ENCODE data around the gene GGACT. TPM values are rescaled to one million over a fixed set of nuclear protein-coding genes. Genes with fewer than 3 reads are reported as not detected.

Gene GGACT
- polyA plus RNA-seq, 4 donors: 4.1 to 13.1 (median 4.8) TPM

DNA sequence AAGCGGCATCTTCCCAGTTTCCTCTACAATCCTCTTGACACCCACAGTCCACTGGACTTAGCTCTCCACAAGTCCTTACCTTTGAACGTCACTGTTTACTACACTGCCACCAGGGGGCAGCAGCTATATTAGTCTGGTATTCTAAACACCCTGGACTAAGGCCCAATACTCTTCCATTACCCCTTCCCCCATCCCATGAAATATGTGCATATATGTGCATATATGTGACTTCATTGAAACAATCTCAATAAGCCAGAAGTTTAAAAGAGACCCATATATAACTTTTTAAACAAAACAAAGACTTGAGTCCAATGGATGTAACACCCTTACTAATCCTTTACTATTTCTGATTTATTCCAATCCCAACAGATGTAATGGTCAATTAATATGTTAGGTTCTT, 15.5 kb downstream of the GGACT start:
- no peak for FAIRE-seq

DNA sequence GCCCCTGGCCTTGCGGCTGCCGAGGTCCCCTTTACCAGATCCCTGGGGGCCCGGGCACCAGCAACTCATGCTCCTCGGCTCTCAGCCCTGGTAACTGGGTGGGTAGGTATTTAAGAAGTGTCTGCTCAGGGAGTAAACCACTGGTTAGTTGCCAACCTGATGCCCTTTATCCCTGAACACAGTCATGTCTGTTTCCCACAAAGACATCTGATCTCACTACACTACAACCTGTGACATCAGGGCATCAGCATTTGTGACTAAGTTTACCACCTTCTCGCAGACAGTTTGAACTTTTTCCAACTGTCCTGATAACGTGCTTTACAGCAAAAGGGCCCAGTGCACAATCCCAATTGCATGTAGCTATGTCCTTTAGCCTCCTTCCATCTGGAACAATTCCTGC, 22.0 kb downstream of the GGACT start:
- H3K4me1 ChIP-seq (ENCODE audit: control insufficient read depth in 3 of 3, insufficient read depth in 2 of 3, low read depth in 1 of 3, low read length in 2 of 3): peaks cover 0 to 4% (median 0%) of the 10 kb centered on the region in 3 donors
- DNase-seq (peak in 1 of 2 donors; percentile 17), FAIRE-seq (no peak)
- H3K4me3 ChIP-seq (ENCODE audit: low read depth in 1 of 3, low read length in 3 of 3): no peak overlapping the region
- no peak overlapping the region for H3K27ac ChIP-seq (ENCODE audit: low read depth in 1 of 3, low read length in 2 of 3)
- no peaks in the 10 kb centered on the region for H3K36me3 ChIP-seq (ENCODE audit: control insufficient read depth in 3 of 3, insufficient read depth in 2 of 3, low read depth in 1 of 3, low read length in 3 of 3)
- no peaks in the 10 kb centered on the region for H3K27me3 ChIP-seq (ENCODE audit: control insufficient read depth in 3 of 3, insufficient read depth in 3 of 3, low read length in 3 of 3)
- peaks cover 0 to 22% of the 10 kb centered on the region in 2 donors for H3K9me3 ChIP-seq (ENCODE audit: control insufficient read depth in 2 of 2, insufficient read depth in 1 of 2, low read depth in 1 of 2, low read length in 1 of 2)
- WGBS, 3 donors: 57 to 81% (median 80%) methylated on average over 6 of the region's 6 CpGs

More for the DNA sequence above, 15.5 kb downstream of the GGACT start:
- H3K27ac ChIP-seq (ENCODE audit: low read depth in 1 of 3, low read length in 2 of 3): no peak overlapping the region
- no peaks in the 10 kb centered on the region for H3K4me1 ChIP-seq (ENCODE audit: control insufficient read depth in 3 of 3, insufficient read depth in 2 of 3, low read depth in 1 of 3, low read length in 2 of 3)
- H3K27me3 ChIP-seq (ENCODE audit: control insufficient read depth in 3 of 3, insufficient read depth in 3 of 3, low read length in 3 of 3): no peaks in the 10 kb centered on the region
- no peak overlapping the region for H3K4me3 ChIP-seq (ENCODE audit: low read depth in 1 of 3, low read length in 3 of 3)
- peaks cover 0 to 12% of the 10 kb centered on the region in 2 donors for H3K9me3 ChIP-seq (ENCODE audit: control insufficient read depth in 2 of 2, insufficient read depth in 1 of 2, low read depth in 1 of 2, low read length in 1 of 2)
- no peaks in the 10 kb centered on the region for H3K36me3 ChIP-seq (ENCODE audit: control insufficient read depth in 3 of 3, insufficient read depth in 2 of 3, low read depth in 1 of 3, low read length in 3 of 3)
- DNase-seq: peak; percentile 76 to 83
- WGBS, 3 donors: 23 to 42% (median 42%) methylated on average over 2 of the region's 2 CpGs

DNA sequence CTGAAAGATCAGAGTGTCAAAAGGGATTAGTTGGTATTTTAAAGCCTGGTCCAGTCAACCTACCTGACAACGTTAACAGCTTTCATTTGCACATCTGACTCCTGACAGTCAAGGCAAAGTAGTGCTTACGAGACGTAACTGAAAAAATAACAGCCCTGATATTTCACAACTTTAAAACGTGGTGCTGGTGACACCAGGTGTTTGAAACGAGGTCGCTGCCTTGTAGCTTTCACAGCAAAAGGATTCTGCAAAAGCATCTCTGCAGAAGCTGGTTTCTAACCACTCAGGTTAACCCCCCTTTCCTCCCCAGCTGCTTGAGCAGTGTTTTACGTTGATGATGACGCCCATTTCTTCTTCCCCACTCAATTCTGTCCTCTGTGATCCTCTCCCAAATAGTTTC, 23.3 kb downstream of the GGACT start:
- H3K4me1 ChIP-seq (ENCODE audit: control insufficient read depth in 3 of 3, insufficient read depth in 2 of 3, low read depth in 1 of 3, low read length in 2 of 3): peaks cover 0 to 6% (median 2%) of the 10 kb centered on the region in 3 donors
- FAIRE-seq (no peak), DNase-seq (no peak)
- no peaks in the 10 kb centered on the region for H3K27me3 ChIP-seq (ENCODE audit: control insufficient read depth in 3 of 3, insufficient read depth in 3 of 3, low read length in 3 of 3)
- no peaks in the 10 kb centered on the region for H3K36me3 ChIP-seq (ENCODE audit: control insufficient read depth in 3 of 3, insufficient read depth in 2 of 3, low read depth in 1 of 3, low read length in 3 of 3)
- no peak overlapping the region for H3K4me3 ChIP-seq (ENCODE audit: low read depth in 1 of 3, low read length in 3 of 3)
- peaks cover 0 to 22% of the 10 kb centered on the region in 2 donors for H3K9me3 ChIP-seq (ENCODE audit: control insufficient read depth in 2 of 2, insufficient read depth in 1 of 2, low read depth in 1 of 2, low read length in 1 of 2)
- 58 to 68% (median 66%) methylated on average over 8 of the region's 8 CpGs for WGBS, 3 donors
- no peak overlapping the region for H3K27ac ChIP-seq (ENCODE audit: low read depth in 1 of 3, low read length in 2 of 3)

DNA sequence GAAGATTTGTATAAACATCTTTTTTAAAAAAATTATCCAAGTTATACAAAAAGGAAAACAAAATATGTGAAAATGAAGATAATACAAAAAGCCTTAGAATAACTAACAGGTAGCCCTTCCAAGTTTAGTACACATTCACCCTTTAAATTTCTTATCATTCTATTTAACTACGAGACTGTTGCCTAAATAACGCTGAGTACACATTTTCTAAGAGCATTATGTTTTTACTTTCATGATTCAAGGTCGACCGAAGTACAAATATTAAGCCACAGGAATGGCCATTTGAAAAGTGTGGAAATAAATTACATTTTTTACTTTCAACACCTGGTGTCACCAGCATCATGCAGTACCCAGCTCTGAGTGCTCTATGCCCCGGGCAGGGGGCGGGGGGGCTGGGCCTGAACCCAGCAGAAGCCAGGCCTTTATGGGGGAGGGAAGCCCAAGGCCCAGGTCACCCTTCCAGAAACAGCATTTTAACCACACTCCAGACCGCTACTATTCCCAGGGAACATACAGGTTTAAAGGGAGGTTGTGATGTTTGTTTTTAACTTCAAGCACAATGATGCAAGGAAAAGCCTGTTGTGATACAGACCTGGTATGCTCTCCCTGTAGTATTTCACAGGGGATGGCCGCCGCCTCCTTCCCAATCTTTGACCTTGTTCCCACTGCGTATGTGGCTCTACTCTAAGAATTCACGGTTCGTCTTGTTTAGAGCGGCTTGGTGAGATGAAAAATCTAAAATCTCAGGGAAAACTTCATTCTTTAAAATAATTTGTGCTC, 24.0 kb downstream of the GGACT start:
- FAIRE-seq (no peak), DNase-seq (no peak)
- peaks cover 0 to 22% of the 10 kb centered on the region in 2 donors for H3K9me3 ChIP-seq (ENCODE audit: control insufficient read depth in 2 of 2, insufficient read depth in 1 of 2, low read depth in 1 of 2, low read length in 1 of 2)
- H3K27ac ChIP-seq (ENCODE audit: low read depth in 1 of 3, low read length in 2 of 3): no peak overlapping the region
- WGBS, 3 donors: 60 to 82% (median 69%) methylated on average over 13 of the region's 13 CpGs
- H3K27me3 ChIP-seq (ENCODE audit: control insufficient read depth in 3 of 3, insufficient read depth in 3 of 3, low read length in 3 of 3): no peaks in the 10 kb centered on the region
- H3K4me1 ChIP-seq (ENCODE audit: control insufficient read depth in 3 of 3, insufficient read depth in 2 of 3, low read depth in 1 of 3, low read length in 2 of 3): peaks cover 0 to 6% (median 2%) of the 10 kb centered on the region in 3 donors
- H3K36me3 ChIP-seq (ENCODE audit: control insufficient read depth in 3 of 3, insufficient read depth in 2 of 3, low read depth in 1 of 3, low read length in 3 of 3): no peaks in the 10 kb centered on the region
- no peak overlapping the region for H3K4me3 ChIP-seq (ENCODE audit: low read depth in 1 of 3, low read length in 3 of 3)

DNA sequence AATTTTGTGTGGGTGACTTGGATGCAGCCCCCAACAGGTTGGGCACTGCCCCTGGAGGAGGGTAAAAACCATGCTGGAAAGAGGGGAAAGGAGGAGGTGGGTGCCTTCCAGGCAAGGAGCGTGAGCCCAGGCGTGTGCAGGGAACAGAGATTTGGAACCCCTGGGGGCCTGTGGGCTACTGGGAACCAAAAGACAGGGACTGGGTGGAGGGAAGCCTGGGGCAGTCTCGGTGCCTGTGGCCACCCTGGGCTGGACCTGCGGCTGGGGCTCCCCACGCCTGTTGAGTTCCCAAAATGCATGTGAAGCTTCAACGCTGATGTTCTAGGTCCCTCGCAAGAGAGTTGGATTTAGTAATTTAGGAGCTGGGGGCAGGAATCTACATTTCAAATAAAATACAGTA, 24.8 kb downstream of the GGACT start:
- Histone ChIP-seq H3K36me3 (ENCODE audit: control insufficient read depth in 3 of 3, insufficient read depth in 2 of 3, low read depth in 1 of 3, low read length in 3 of 3) (no peaks in the 10 kb centered on the region), H3K27ac (ENCODE audit: low read depth in 1 of 3, low read length in 2 of 3) (no peak overlapping the region), H3K4me1 (ENCODE audit: control insufficient read depth in 3 of 3, insufficient read depth in 2 of 3, low read depth in 1 of 3, low read length in 2 of 3) (peaks cover 0 to 6% (median 2%) of the 10 kb centered on the region in 3 donors), H3K27me3 (ENCODE audit: control insufficient read depth in 3 of 3, insufficient read depth in 3 of 3, low read length in 3 of 3) (no peaks in the 10 kb centered on the region), H3K9me3 (ENCODE audit: control insufficient read depth in 2 of 2, insufficient read depth in 1 of 2, low read depth in 1 of 2, low read length in 1 of 2) (peaks cover 0 to 15% of the 10 kb centered on the region in 2 donors), H3K4me3 (ENCODE audit: low read depth in 1 of 3, low read length in 3 of 3) (no peak overlapping the region)
- no peak for DNase-seq
- FAIRE-seq: no peak
- 95 to 97% (median 95%) methylated on average over 7 of the region's 7 CpGs for WGBS, 3 donors

DNA sequence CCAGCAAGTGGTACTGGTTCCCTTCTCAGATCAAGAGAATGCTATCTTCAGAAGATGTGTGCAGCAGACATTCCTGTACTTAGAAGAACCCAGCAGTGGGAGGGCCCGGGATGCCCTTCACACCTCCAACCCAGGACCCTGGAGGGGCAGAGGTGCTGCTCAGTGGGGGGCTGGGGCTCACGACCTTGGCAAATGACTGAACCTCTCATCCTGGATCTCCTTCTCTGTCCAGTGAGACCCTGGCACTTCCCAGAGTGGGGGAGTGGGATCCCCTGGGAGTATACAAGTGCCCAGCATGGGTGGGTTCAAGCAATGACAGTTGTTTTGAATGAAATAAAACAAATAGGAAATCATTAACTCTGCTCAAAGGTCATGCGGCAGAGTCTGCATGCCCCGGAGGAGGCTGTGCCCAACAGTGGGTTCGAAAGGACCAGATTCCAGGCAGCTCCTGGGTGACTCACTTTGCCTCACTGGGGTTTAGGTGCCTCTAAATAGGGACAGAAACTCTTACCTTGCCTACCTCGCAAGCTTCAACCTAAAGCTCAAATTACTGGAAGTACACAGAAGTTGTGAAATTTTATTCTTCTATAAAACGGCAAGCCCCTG, 26.9 kb downstream of the GGACT start:
- DNase-seq: peak in 1 of 2 donors; percentile 39
- Histone ChIP-seq H3K4me3 (ENCODE audit: low read depth in 1 of 3, low read length in 3 of 3) (no peak overlapping the region), H3K4me1 (ENCODE audit: control insufficient read depth in 3 of 3, insufficient read depth in 2 of 3, low read depth in 1 of 3, low read length in 2 of 3) (peaks cover 0 to 6% (median 2%) of the 10 kb centered on the region in 3 donors), H3K36me3 (ENCODE audit: control insufficient read depth in 3 of 3, insufficient read depth in 2 of 3, low read depth in 1 of 3, low read length in 3 of 3) (no peaks in the 10 kb centered on the region), H3K9me3 (ENCODE audit: control insufficient read depth in 2 of 2, insufficient read depth in 1 of 2, low read depth in 1 of 2, low read length in 1 of 2) (peaks cover 0 to 10% of the 10 kb centered on the region in 2 donors), H3K27ac (ENCODE audit: low read depth in 1 of 3, low read length in 2 of 3) (no peak overlapping the region), H3K27me3 (ENCODE audit: control insufficient read depth in 3 of 3, insufficient read depth in 3 of 3, low read length in 3 of 3) (no peaks in the 10 kb centered on the region)
- WGBS, 3 donors: 27 to 50% (median 28%) methylated on average over 7 of the region's 7 CpGs
- no peak for FAIRE-seq

DNA sequence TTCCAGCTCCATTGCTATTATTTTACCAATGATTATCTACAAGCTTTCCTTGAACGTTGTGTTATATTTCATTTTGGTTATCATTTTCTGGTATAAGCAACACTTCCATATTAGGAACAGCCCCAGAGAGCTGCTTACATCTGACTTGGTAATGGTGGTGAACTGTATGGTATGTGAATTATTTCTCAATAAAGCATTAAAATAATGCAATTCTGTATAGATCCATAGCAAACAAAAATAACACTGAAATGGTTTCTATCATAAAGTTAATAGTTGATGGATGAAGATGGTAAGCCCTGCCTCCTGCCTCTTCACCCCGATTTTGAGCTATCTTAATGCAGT, 27.5 kb downstream of the GGACT start:
- FAIRE-seq (no peak), DNase-seq (no peak)
- H3K4me1 ChIP-seq (ENCODE audit: control insufficient read depth in 3 of 3, insufficient read depth in 2 of 3, low read depth in 1 of 3, low read length in 2 of 3): peaks cover 0 to 6% (median 2%) of the 10 kb centered on the region in 3 donors
- no peak overlapping the region for H3K27ac ChIP-seq (ENCODE audit: low read depth in 1 of 3, low read length in 2 of 3)
- WGBS, 3 donors: 65 to 75% (median 73%) methylated on average over 2 of the region's 2 CpGs
- no peaks in the 10 kb centered on the region for H3K27me3 ChIP-seq (ENCODE audit: control insufficient read depth in 3 of 3, insufficient read depth in 3 of 3, low read length in 3 of 3)
- H3K9me3 ChIP-seq (ENCODE audit: control insufficient read depth in 2 of 2, insufficient read depth in 1 of 2, low read depth in 1 of 2, low read length in 1 of 2): peaks cover 0 to 7% of the 10 kb centered on the region in 2 donors
- H3K4me3 ChIP-seq (ENCODE audit: low read depth in 1 of 3, low read length in 3 of 3): no peak overlapping the region
- H3K36me3 ChIP-seq (ENCODE audit: control insufficient read depth in 3 of 3, insufficient read depth in 2 of 3, low read depth in 1 of 3, low read length in 3 of 3): no peaks in the 10 kb centered on the region

DNA sequence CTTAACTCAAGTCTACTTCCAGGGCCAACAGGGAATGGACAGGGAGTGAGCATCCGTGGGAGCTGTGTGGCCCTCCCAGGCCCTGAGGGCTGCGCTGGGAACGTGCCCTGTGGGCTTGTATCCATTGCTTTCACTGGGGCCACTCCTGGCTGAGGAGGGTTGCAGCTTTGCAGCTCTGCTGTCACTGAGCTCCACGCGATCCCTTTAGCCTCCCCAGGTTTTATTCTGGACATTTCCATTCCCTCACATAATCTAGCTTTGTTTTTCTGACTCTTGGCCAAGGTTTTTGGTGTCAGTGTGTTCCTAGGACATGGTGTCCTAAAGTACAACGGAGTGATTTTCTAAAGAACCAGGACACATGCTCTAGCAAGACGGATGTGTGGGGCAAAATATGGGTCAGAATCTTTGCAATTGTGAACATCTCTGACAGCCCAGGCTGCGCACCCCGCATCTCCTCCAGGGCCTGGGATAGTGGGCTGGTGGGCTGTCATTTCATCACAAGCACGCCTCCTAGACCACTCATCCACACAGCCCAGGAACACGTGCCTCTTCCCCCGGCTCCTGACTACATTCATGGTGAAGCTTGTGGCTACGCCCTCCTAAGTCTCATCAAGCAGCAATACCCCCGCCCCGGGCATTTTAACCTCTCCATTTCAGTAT, 28.0 kb downstream of the GGACT start:
- H3K4me1 ChIP-seq (ENCODE audit: control insufficient read depth in 3 of 3, insufficient read depth in 2 of 3, low read depth in 1 of 3, low read length in 2 of 3): peaks cover 0 to 6% (median 2%) of the 10 kb centered on the region in 3 donors
- no peak for FAIRE-seq

More for the DNA sequence above, 28.0 kb downstream of the GGACT start:
- Histone ChIP-seq H3K36me3 (ENCODE audit: control insufficient read depth in 3 of 3, insufficient read depth in 2 of 3, low read depth in 1 of 3, low read length in 3 of 3) (no peaks in the 10 kb centered on the region), H3K9me3 (ENCODE audit: control insufficient read depth in 2 of 2, insufficient read depth in 1 of 2, low read depth in 1 of 2, low read length in 1 of 2) (peaks cover 0 to 2% of the 10 kb centered on the region in 2 donors), H3K4me3 (ENCODE audit: low read depth in 1 of 3, low read length in 3 of 3) (no peak overlapping the region), H3K27ac (ENCODE audit: low read depth in 1 of 3, low read length in 2 of 3) (no peak overlapping the region), H3K27me3 (ENCODE audit: control insufficient read depth in 3 of 3, insufficient read depth in 3 of 3, low read length in 3 of 3) (no peaks in the 10 kb centered on the region)
- DNase-seq: no peak
- WGBS, 3 donors: 91 to 93% (median 92%) methylated on average over 15 of the region's 15 CpGs
